ENCODE measurements around the gene TMEFF1.
A peak's percentile ranks its signal among the peaks of the same experiment; 100 is the strongest.
"Not testable (repeated sequence)": the region's sequence is repeated elsewhere in the genome, so short reads cannot be mapped to it uniquely, and the experiment has no call there.

The TMEFF1 gene

DNA sequence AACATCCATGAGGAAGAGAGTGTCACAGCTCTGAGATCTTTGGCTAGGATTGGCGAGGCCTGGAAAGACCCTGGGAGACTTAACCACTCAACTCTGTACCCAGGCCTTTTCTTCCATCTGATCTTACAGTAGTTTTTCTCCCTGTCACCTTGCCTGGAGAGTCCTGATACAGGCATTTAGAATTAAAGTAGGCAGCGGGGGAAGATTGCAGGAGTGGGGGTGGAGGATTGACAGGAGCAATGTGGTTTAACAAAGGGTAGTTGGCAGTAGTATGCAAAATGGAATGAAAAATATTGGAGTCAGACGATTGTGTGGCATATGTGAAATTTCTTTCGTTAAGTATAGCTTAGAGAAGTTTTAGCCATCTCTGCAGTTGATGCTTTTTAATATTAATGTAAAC is 16.9 kb downstream of the TMEFF1 start:
- no peak overlapping the region for H3K4me3 ChIP-seq (replicated peaks; ENCODE audit: low read depth, low read length)
- TF ChIP-seq, protein P1, sequence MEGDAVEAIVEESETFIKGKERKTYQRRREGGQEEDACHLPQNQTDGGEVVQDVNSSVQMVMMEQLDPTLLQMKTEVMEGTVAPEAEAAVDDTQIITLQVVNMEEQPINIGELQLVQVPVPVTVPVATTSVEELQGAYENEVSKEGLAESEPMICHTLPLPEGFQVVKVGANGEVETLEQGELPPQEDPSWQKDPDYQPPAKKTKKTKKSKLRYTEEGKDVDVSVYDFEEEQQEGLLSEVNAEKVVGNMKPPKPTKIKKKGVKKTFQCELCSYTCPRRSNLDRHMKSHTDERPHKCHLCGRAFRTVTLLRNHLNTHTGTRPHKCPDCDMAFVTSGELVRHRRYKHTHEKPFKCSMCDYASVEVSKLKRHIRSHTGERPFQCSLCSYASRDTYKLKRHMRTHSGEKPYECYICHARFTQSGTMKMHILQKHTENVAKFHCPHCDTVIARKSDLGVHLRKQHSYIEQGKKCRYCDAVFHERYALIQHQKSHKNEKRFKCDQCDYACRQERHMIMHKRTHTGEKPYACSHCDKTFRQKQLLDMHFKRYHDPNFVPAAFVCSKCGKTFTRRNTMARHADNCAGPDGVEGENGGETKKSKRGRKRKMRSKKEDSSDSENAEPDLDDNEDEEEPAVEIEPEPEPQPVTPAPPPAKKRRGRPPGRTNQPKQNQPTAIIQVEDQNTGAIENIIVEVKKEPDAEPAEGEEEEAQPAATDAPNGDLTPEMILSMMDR (IDR thresholded peaks at IDR 0.05; ENCODE audit: low read depth, low read length, missing control alignments), result no peak
- DNase-seq (ENCODE audit: extremely low read depth, low read depth), result no peak

DNA sequence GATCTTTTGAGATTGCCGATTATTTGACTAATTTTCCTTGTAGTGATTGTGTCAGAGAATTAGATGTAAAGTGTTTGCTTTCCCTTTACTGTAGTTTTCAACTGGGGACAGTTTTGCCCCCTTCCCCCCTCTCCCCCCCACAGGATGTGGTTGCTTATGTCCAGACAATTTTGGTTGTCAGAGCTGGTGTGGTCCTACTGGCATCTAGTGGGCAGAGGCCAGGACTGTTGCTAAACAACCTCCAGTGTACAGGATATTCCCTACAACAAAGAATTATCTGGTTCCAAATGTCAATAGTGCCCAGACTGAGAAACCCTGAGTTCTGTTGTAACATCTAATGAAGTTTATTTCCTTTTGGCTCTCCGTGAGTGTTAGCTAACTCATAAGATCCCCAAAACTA is 20.0 kb downstream of the TMEFF1 start:
- no peak overlapping the region for H3K4me3 ChIP-seq (replicated peaks; ENCODE audit: low read depth, low read length)
- TF ChIP-seq, protein P1 (IDR thresholded peaks at IDR 0.05; ENCODE audit: low read depth, low read length, missing control alignments), result peak; percentile 19
- peak; percentile 26 for DNase-seq (ENCODE audit: extremely low read depth, low read depth)

DNA sequence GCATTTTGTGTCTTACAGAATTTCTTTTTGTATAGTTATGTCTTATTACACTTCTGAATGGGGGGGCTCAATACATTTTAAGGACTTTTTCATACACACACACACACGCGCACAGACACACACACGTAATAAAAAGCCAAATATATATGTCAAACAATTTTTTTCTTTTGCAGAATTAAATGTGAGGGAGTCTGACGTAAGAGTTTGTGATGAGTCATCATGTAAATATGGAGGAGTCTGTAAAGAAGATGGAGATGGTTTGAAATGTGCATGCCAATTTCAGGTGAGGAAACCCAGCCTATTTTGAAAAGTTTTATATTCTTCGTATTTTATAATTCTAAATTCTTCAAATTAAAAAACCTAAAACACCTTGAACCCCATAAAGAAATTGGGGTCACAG is 25.6 kb downstream of the TMEFF1 start:
- TF ChIP-seq, protein P1 (IDR thresholded peaks at IDR 0.05; ENCODE audit: low read depth, low read length, missing control alignments), result no peak
- no peak overlapping the region for H3K4me3 ChIP-seq (replicated peaks; ENCODE audit: low read depth, low read length)
- DNase-seq (ENCODE audit: extremely low read depth, low read depth), result no peak

DNA sequence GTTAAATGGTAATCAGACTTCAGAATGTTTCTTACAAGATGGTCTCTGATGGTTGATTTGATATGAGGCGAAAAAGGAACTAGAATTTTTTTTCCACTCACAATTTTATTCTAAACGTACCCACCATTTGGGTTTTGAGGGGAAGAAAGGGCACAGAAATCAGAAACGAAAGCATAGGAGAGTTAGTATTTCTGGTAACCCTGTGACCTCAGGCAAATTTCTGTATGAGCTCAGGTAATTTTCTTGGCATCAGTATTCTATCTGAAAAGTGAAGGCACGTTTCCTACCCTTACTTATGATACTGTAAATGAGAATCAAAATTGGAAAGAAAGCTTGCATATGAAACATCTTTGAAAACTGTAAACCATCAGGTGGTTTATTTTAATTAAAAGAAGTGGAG is 26.5 kb downstream of the TMEFF1 start:
- TF ChIP-seq, protein P1 (IDR thresholded peaks at IDR 0.05; ENCODE audit: low read depth, low read length, missing control alignments), result no peak
- H3K4me3 ChIP-seq (replicated peaks; ENCODE audit: low read depth, low read length), result no peak overlapping the region
- DNase-seq (ENCODE audit: extremely low read depth, low read depth), result no peak

DNA sequence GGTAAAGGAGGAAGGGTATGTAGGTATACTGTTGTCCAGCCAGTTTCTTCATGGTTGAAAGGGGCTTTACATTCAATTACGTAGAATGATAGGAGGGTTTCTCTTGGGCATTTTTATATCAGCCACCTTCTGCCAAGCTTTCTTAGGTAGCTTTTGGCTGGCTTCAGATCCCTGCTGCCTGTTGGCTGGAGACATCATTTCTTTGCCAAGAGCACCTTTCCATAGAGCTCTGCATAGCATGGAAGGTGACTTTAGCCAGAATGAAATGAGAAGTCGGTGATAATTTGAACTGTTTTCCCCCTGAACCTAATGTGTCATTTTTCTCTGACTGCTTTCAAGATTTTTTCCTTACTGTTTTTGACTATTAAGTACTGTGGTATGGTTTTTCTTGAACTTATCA is 26.9 kb downstream of the TMEFF1 start:
- TF ChIP-seq, protein P1 (IDR thresholded peaks at IDR 0.05; ENCODE audit: low read depth, low read length, missing control alignments), result no peak
- H3K4me3 ChIP-seq (replicated peaks; ENCODE audit: low read depth, low read length), result no peak overlapping the region
- DNase-seq (ENCODE audit: extremely low read depth, low read depth), result no peak

DNA sequence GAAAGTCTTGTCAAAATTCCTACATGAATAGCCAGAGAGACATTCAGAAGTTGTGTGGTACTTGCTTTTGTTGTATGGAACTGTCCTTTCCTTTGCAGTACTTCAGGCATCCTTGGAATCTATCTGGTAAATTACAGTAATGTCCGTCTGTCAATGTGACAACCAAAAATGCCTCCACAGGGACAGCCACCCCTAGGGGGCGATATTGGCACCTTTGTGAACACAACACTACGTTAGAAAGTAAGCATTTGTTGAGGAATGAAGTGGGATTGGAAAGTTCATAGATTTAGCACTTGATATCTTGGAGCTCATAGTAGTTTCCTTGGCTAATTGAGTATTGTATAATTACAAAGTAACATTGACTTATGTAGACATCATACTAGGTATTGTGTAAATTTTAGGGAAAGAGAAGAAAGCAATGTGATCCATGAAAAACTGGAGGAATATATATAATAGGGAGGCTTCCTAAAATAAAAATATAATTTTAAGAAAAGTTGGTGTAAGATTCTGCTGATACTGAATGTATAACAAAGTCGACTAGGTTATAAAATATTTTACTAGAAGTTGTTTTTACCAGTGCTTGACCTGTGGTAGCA is 32.7 kb downstream of the TMEFF1 start:
- DNase-seq (ENCODE audit: extremely low read depth, low read depth), result peak; percentile 25
- no peak overlapping the region for H3K4me3 ChIP-seq (replicated peaks; ENCODE audit: low read depth, low read length)
- TF ChIP-seq, protein P1 (IDR thresholded peaks at IDR 0.05; ENCODE audit: low read depth, low read length, missing control alignments), result peak; percentile 76

DNA sequence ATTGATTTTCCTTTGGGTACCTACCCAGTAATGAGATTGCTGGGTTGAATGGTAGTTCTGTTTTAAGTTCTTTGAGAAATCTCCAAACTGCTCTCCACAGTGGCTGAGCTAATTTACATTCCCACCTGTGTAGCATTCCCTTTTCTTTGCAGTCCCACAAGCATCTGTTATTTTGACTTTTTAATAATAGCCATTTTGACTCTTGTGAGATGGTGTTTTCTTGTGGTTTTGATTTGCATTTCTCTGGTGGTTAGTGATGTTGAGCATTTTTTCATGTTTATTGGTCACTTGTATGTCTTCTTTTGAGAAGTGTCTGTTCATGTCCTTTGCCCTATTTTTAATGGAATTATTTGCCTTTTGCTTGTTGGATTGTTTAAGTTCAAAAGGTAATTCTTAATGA is 34.4 kb downstream of the TMEFF1 start:
- H3K4me3 ChIP-seq (replicated peaks; ENCODE audit: low read depth, low read length); DNase-seq (ENCODE audit: extremely low read depth, low read depth): not testable (repeated sequence)
